Kidney (tissue), 14 donors: Measurements from ENCODE around the gene SEC14L5. TPM values are rescaled to one million over a fixed set of nuclear protein-coding genes. Genes with fewer than 3 reads are reported as not detected.
A peak's percentile ranks its signal among the peaks of the same experiment; 100 is the strongest.

ENCODE experiments used
- DNase-seq, 5 donors: peaks; one replicate each; pipeline ENCODE4 v3.0.0-alpha.2; 2013 to 2020
- FAIRE-seq: peaks from 2 replicates; lab custom pipeline; 2012; peaks lifted over from hg19 to GRCh38; lab: Jason Lieb, UNC
- H3K27ac ChIP-seq, 2 donors: one replicate each; pipeline ENCODE4 v1.7.0; 2013; ENCODE audit warnings: low read depth in 2 of 2, low read length in 2 of 2, inconsistent platforms in 1 of 2
- H3K27me3 ChIP-seq: one replicate; pipeline ENCODE4 v1.7.1; 2013; ENCODE audit warnings: low read length, inconsistent platforms; ENCODE audit not compliant: control insufficient read depth, insufficient read depth
- H3K36me3 ChIP-seq, 3 donors: one replicate each; pipeline versions ENCODE4 v1.7.0 to v1.7.1; 2013; ENCODE audit warnings: low read length in 3 of 3, control low read depth in 1 of 3, inconsistent platforms in 1 of 3; ENCODE audit not compliant: insufficient read depth in 3 of 3, control insufficient read depth in 2 of 3
- H3K4me1 ChIP-seq, 3 donors: one replicate each; pipeline versions ENCODE4 v1.7.0 to v1.7.1; 2013; ENCODE audit warnings: low read length in 3 of 3, inconsistent platforms in 1 of 3, low read depth in 1 of 3; ENCODE audit not compliant: control insufficient read depth in 2 of 3, insufficient read depth in 2 of 3
- H3K4me3 ChIP-seq, 3 donors: one replicate each; pipeline versions ENCODE4 v1.7.0 to v1.8.1; 2013; ENCODE audit warnings: low read length in 3 of 3, control low read depth in 1 of 3, inconsistent platforms in 1 of 3
- H3K9ac ChIP-seq, 3 donors: one replicate each; pipeline versions ENCODE4 v1.7.0 to v1.7.1; 2013; ENCODE audit warnings: low read length in 3 of 3, control low read depth in 1 of 3, inconsistent platforms in 1 of 3
- H3K9me3 ChIP-seq, 3 donors: one replicate each; pipeline versions ENCODE4 v1.7.0 to v1.7.1; 2013; ENCODE audit warnings: low read length in 3 of 3, control low read depth in 1 of 3, inconsistent platforms in 1 of 3; ENCODE audit not compliant: control insufficient read depth in 2 of 3, insufficient read depth in 1 of 3
- intact Hi-C: fragments of 100-400 bp; cut with DNase I; formaldehyde crosslinking; loops from one replicate; pipeline ENCODE4 v1.11.1; 2022
- polyA plus RNA-seq: library from polyadenylated mRNA; stranded (reverse); fragments of 350-450 nt; fragmentation: Illumina TruSeq; extraction: RNeasy Lipid Tissue Mini Kit (QIAGEN cat#74804); gene quantifications from one replicate; pipeline ENCODE4 v1.2.3, GENCODE V29; 2014; ENCODE audit warnings: low read depth, low replicate concordance; ENCODE audit not compliant: insufficient read depth
- total RNA-seq: library from RNA; stranded (reverse); fragmentation: NEBNext Ultra II Directional; extraction: Animal tissue kit (Norgen Biotek cat#: 25700); gene quantifications from one replicate; pipeline ENCODE4 v1.2.1, GENCODE V29; 2021
- TF ChIP-seq, protein P1 (sequence below): IDR thresholded peaks from 3 replicates; pipeline ENCODE4 v1.5.1; 2012; ENCODE audit warnings: mild to moderate bottlenecking, moderate library complexity, borderline replicate concordance; ENCODE audit not compliant: insufficient read depth; ENCODE audit errors: extremely low read depth
- donor health status: control.
- donor health status: control.
- donor health status: control.
- donor health status: control.
- donor health status: control.
- donor health status: DM: yes; HTN: yes; CAD: no.
- donor health status: Normal renal cell carcinoma (clear cell type).

SEC14L5 gene
- total and polyA plus RNA-seq, 2 donors from 2014 or later = 0.13 to 0.16 TPM

DNA sequence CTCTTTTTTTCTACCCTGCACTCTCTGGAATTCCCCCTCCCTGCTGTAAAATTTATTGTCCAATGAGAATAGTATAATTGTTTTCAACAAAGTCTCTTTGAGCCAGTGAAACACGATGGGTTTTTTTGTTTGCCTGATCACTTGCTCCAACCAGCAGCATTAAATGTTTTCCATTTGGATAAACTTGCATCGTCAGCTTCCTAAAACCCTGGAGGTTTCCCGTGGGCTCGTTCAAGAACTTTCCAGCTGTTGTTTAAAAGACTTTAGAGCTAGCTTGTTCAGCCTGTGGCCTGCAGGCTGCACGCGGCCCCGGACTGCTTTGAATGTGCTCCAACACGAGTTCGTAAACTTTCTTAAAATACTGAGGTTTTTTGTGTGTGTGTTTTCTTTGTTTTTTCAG lies 60.7 kb downstream of the SEC14L5 start:
- Histone ChIP-seq H3K4me1 (no peaks in the 10 kb centered on the region), H3K27me3 (no peaks in the 10 kb centered on the region), H3K9me3 (no peaks in the 10 kb centered on the region), H3K9ac (no peak overlapping the region), H3K27ac (no peak overlapping the region), H3K4me3 (no peak overlapping the region), H3K36me3 (no peaks in the 10 kb centered on the region)
- intact Hi-C loops = no loop called here
- peak in 1 of 5 donors; percentile 75 for DNase-seq
- TF ChIP-seq, protein P1, sequence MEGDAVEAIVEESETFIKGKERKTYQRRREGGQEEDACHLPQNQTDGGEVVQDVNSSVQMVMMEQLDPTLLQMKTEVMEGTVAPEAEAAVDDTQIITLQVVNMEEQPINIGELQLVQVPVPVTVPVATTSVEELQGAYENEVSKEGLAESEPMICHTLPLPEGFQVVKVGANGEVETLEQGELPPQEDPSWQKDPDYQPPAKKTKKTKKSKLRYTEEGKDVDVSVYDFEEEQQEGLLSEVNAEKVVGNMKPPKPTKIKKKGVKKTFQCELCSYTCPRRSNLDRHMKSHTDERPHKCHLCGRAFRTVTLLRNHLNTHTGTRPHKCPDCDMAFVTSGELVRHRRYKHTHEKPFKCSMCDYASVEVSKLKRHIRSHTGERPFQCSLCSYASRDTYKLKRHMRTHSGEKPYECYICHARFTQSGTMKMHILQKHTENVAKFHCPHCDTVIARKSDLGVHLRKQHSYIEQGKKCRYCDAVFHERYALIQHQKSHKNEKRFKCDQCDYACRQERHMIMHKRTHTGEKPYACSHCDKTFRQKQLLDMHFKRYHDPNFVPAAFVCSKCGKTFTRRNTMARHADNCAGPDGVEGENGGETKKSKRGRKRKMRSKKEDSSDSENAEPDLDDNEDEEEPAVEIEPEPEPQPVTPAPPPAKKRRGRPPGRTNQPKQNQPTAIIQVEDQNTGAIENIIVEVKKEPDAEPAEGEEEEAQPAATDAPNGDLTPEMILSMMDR = no peak
- no peak for FAIRE-seq

DNA sequence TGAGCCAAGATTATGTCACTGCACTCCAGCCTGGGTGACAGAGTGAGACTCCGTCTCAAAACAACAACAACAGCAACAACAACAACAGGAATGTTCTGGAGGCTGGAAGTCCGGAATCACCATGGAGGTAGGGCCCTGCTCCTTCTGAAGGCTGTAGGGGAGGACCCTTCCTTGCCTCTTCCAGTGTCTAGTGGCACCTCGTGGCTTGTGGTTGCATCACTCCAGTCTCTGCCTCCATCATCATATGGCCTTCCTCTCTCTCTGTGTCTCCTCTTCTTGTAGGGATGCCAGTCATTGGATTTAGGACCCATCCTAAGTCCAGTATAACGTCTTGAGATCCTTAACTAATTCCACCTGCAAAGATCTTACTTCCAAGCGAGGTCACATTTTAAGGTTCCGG lies 61.6 kb downstream of the SEC14L5 start:
- TF ChIP-seq, protein P1 = no peak
- Histone ChIP-seq H3K9ac (no peak overlapping the region), H3K36me3 (no peaks in the 10 kb centered on the region), H3K27me3 (no peaks in the 10 kb centered on the region), H3K4me1 (no peaks in the 10 kb centered on the region), H3K27ac (no peak overlapping the region), H3K9me3 (no peaks in the 10 kb centered on the region), H3K4me3 (no peak overlapping the region)
- FAIRE-seq (no peak), DNase-seq (no peak)
- intact Hi-C loops = no loop called here

DNA sequence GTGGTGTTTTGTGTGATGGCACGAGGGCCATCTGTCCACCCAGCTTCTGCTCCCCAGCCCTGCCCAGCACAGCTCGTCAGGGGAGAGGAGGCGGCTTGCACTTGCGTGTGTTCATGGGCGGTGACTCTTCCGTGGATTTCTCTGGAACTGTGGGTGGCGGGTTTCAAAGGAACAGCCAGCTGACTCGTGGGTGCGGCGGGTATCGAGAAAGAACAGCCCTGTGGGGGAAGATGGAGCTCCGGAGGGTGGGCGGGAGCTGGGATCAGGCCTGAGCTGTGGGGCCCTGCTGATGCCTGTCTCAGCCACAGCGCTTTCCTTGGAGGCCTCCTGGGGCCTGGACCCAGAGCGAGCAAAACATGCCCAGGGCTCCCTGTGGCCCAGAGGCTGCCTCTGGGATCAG lies 62.4 kb downstream of the SEC14L5 start:
- no peak for DNase-seq
- Histone ChIP-seq H3K36me3 (no peaks in the 10 kb centered on the region), H3K4me1 (no peaks in the 10 kb centered on the region), H3K4me3 (no peak overlapping the region), H3K27me3 (no peaks in the 10 kb centered on the region), H3K9me3 (no peaks in the 10 kb centered on the region), H3K27ac (no peak overlapping the region), H3K9ac (no peak overlapping the region)
- intact Hi-C loops = no loop called here
- TF ChIP-seq, protein P1 = no peak
- no peak for FAIRE-seq

GRCh38 chr16:5022521-5022920 lies 64.4 kb downstream of the SEC14L5 start:
- DNase-seq = no peak
- Histone ChIP-seq H3K4me1 (no peaks in the 10 kb centered on the region), H3K36me3 (no peaks in the 10 kb centered on the region), H3K4me3 (no peak overlapping the region), H3K9ac (no peak overlapping the region), H3K27ac (no peak overlapping the region), H3K9me3 (no peaks in the 10 kb centered on the region), H3K27me3 (no peaks in the 10 kb centered on the region)
- intact Hi-C loops = no loop called here
- TF ChIP-seq, protein P1 = no peak
- FAIRE-seq = no peak
